Ishikawa (cell line): ENCODE measurements around the gene MED12L.

Experiments
- CEBPB ChIP-seq: IDR thresholded peaks from 2 replicates; pipeline ENCODE4 v1.6.1; 2012
- CREB1 ChIP-seq: IDR thresholded peaks from 2 replicates; pipeline ENCODE4 v1.6.1; 2012; ENCODE audit warnings: low read depth
- EGR1 ChIP-seq: IDR thresholded peaks from 2 replicates; pipeline ENCODE4 v1.6.1; 2012
- EP300 ChIP-seq: IDR thresholded peaks from 2 replicates; pipeline ENCODE4 v1.6.1; 2012; ENCODE audit warnings: borderline replicate concordance
- FOXM1 ChIP-seq: IDR thresholded peaks from 2 replicates; pipeline ENCODE4 v1.6.1; 2012; ENCODE audit warnings: low read depth, borderline replicate concordance
- NFIC ChIP-seq: IDR thresholded peaks from 2 replicates; pipeline ENCODE4 v1.6.1; 2012
- RAD21 ChIP-seq: IDR thresholded peaks from 2 replicates; pipeline ENCODE4 v1.6.1; 2012; ENCODE audit warnings: low read depth
- TAF1 ChIP-seq: IDR thresholded peaks from 2 replicates; pipeline ENCODE4 v1.6.1; 2012; ENCODE audit warnings: low read depth, mild to moderate bottlenecking
- TCF12 ChIP-seq: IDR thresholded peaks from 2 replicates; pipeline ENCODE4 v1.6.1; 2012; ENCODE audit warnings: low read depth
- TEAD4 ChIP-seq: IDR thresholded peaks from 2 replicates; pipeline ENCODE4 v1.6.1; 2012
- YY1 ChIP-seq: IDR thresholded peaks from 2 replicates; pipeline ENCODE4 v1.6.1; 2012; ENCODE audit warnings: low read depth
- ZBTB7A ChIP-seq: IDR thresholded peaks from 2 replicates; pipeline ENCODE4 v1.6.1; 2012; ENCODE audit warnings: low read depth
- TF ChIP-seq, protein P1 (sequence below): IDR thresholded peaks from 2 replicates; pipeline ENCODE4 v1.6.1; 2012
- TF ChIP-seq, protein P2 (sequence below): IDR thresholded peaks from 2 replicates; pipeline ENCODE4 v1.6.1; 2012; ENCODE audit warnings: low read depth, mild to moderate bottlenecking
- TF ChIP-seq, protein P3 (sequence below): IDR thresholded peaks from 2 replicates; pipeline ENCODE4 v1.6.1; 2012

Gene MED12L

GRCh38 chr3:151456065-151456464 lies 370.6 kb downstream of the MED12L start:
- TF ChIP-seq TCF12 (no peak), RAD21 (no peak), ZBTB7A (no peak), TEAD4 (no peak), EP300 (no peak)
- TF ChIP-seq, protein P1, sequence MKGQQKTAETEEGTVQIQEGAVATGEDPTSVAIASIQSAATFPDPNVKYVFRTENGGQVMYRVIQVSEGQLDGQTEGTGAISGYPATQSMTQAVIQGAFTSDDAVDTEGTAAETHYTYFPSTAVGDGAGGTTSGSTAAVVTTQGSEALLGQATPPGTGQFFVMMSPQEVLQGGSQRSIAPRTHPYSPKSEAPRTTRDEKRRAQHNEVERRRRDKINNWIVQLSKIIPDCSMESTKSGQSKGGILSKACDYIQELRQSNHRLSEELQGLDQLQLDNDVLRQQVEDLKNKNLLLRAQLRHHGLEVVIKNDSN = no peak
- TF ChIP-seq, protein P2, sequence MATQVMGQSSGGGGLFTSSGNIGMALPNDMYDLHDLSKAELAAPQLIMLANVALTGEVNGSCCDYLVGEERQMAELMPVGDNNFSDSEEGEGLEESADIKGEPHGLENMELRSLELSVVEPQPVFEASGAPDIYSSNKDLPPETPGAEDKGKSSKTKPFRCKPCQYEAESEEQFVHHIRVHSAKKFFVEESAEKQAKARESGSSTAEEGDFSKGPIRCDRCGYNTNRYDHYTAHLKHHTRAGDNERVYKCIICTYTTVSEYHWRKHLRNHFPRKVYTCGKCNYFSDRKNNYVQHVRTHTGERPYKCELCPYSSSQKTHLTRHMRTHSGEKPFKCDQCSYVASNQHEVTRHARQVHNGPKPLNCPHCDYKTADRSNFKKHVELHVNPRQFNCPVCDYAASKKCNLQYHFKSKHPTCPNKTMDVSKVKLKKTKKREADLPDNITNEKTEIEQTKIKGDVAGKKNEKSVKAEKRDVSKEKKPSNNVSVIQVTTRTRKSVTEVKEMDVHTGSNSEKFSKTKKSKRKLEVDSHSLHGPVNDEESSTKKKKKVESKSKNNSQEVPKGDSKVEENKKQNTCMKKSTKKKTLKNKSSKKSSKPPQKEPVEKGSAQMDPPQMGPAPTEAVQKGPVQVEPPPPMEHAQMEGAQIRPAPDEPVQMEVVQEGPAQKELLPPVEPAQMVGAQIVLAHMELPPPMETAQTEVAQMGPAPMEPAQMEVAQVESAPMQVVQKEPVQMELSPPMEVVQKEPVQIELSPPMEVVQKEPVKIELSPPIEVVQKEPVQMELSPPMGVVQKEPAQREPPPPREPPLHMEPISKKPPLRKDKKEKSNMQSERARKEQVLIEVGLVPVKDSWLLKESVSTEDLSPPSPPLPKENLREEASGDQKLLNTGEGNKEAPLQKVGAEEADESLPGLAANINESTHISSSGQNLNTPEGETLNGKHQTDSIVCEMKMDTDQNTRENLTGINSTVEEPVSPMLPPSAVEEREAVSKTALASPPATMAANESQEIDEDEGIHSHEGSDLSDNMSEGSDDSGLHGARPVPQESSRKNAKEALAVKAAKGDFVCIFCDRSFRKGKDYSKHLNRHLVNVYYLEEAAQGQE = no peak

DNA sequence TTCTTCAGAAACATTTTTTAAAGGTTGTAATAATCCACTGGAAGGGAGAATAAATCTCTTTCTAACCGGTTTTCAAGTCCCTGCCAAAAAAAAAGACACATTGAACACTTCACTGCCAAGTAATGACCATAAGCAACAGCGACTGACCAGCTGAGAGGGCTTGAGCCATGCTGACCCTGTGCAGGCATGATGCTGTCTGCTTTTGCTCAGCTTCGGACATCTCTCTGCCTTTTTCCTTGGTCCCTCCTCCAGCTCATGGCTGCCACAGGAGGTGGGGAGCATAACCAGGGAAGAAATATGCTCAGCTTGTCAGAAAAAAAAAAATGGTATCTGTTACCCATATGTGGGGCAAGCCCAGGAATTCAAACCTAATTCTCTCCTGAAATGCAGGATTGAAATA lies 373.9 kb downstream of the MED12L start:
- TF ChIP-seq FOXM1 (no peak), CREB1 (no peak), NFIC (no peak), TEAD4 (no peak), TCF12 (no peak), ZBTB7A (no peak), EP300 (no peak), RAD21 (no peak), TAF1 (no peak), CEBPB (no peak), YY1 (no peak)
- TF ChIP-seq, protein P2 = no peak
- TF ChIP-seq, protein P1 = no peak
- TF ChIP-seq, protein P3, sequence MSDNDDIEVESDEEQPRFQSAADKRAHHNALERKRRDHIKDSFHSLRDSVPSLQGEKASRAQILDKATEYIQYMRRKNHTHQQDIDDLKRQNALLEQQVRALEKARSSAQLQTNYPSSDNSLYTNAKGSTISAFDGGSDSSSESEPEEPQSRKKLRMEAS = no peak

- TF ChIP-seq FOXM1 = no peak
These were observed 374.8 kb downstream of the MED12L start for GRCh38 chr3:151460228-151460627.

DNA sequence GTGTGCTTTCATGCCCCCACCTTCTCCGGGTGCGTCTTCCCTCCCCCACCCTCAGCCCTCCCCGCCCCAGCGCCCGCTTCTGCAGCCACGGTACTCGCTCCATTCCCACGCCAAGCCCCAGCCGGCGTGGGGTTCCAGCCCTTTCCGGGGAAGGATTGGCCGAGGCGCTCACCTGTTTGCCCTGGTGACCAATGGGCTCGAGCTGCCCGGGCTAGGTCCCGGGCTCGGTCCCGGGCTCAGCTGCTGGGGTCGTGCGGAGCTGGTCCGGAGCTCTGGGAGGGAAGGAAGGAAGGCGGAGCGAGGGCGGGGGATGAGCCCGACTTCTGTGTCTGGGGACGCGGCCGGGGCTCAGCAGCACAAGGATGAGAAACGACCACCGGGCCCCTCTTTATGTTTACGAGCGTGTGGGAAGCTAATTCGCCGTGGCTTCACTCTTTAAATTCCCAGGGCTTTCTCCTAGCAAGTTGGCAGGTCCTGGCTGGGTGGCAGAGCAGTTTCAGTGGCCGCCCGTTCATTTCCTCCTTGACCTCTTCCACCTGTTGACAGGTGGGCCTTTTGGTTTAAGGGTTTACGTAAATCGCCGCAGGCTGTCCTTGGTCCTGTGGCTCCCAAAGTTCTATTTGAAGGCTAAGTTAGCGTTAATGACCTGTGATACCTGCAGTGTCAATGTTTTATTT lies 375.4 kb downstream of the MED12L start, which contains the start of gene IGSF10:
Gene IGSF10, minus strand, starts transcription at position 288 of the 677 bp plus-strand sequence. CDS start 2,352 bp downstream, outside the sequence.
- no peak for TF ChIP-seq TEAD4
- no peak for TF ChIP-seq EP300
- TF ChIP-seq, protein P1 = no peak
- TF ChIP-seq ZBTB7A = no peak

DNA sequence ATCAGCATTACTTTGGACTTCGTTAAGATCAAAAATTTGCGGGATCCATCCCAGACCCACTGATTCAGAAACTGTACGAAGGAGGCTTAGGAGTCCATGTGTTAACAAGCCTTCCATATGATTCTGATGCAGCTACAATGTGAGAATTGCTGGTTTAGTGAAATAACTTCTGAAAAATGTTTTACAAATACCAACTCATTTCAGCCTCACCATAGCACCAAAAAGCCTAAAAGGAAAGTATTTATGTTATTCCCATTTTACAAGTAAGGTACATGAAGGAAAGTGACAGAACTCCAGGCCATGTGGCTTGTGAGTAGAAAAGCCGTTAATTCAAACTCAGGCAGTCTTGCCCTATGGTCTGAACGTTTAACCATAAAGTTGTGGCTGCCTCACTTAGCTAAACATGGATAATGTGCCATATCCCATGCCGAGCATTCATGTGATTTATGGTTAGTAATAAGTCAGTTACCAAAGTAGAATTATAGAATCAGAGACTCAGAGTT lies 376.9 kb downstream of the MED12L start:
- TF ChIP-seq CEBPB = no peak
- TF ChIP-seq TCF12 = no peak
- TF ChIP-seq TEAD4 = no peak
- no peak for TF ChIP-seq FOXM1
- no peak for TF ChIP-seq EP300
- no peak for TF ChIP-seq EGR1
- TF ChIP-seq YY1 = no peak
- TF ChIP-seq, protein P1 = no peak
- TF ChIP-seq NFIC = no peak
- TF ChIP-seq RAD21 = no peak
- TF ChIP-seq, protein P3 = no peak
- TF ChIP-seq CREB1 = no peak
- no peak for TF ChIP-seq TAF1
- TF ChIP-seq, protein P2 = no peak
- TF ChIP-seq ZBTB7A = no peak
